ENCODE data around the gene FAM83B.
"Not testable (repeated sequence)": the region's sequence is repeated elsewhere in the genome, so short reads cannot be mapped to it uniquely, and the experiment has no call there.

Gene FAM83B

DNA sequence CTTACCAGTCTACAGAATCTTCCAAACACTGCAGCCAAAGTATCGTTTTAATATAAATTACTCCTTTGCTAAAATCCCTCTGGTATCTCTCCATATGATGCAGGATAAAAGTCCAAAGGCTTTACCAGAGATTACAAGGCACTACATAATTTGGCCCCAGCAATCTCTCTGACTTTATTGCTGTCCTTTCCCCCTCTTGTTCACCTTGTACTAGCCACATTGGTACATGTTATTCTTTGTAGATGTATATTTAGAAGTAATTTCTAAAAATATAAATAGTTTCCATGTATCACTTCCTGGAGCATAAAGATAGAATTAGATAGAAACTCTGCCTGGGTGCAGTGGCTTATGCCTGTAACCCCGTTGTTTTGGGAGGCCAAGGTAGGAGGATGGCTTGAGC, 28.7 kb upstream of the FAM83B start:
- Histone ChIP-seq H3K9me3 (ENCODE audit: control insufficient read depth, insufficient read depth, low read length) (no peaks in the 10 kb centered on the region), H3K4me3 (ENCODE audit: low read depth, low read length) (no peak overlapping the region), H3K9ac (ENCODE audit: low read depth, low read length) (no peak overlapping the region), H3K27me3 (ENCODE audit: control insufficient read depth, insufficient read depth, low read length) (no peaks in the 10 kb centered on the region), H3K36me3 (ENCODE audit: control insufficient read depth, insufficient read depth, low read length) (no peaks in the 10 kb centered on the region), H3K27ac (ENCODE audit: low read depth, low read length) (no peak overlapping the region), H3K4me1 (ENCODE audit: control insufficient read depth, insufficient read depth, low read length) (no peaks in the 10 kb centered on the region)

DNA sequence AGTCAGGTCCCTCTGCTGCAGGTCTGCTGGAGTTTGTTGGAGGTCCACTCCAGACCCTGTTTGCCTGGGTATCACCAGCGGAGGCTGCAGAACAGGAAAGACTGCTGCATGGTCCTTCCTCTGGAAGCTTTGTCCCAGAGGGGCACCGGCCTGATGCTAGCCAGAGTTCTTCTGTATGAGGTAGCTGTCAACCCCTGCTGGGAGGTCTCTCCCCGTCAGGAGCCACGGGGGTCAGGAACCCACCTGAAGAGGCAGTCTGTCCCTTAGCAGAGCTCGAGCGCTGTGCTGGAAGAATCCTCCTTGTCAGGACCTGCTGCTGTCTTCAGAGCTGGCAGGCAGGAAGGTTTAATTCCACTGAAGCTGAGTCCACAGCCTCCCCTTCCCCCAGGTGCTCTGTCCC, 22.3 kb upstream of the FAM83B start:
- H3K9ac ChIP-seq (ENCODE audit: low read depth, low read length); H3K9me3 ChIP-seq (ENCODE audit: control insufficient read depth, insufficient read depth, low read length); H3K27ac ChIP-seq (ENCODE audit: low read depth, low read length); H3K4me3 ChIP-seq (ENCODE audit: low read depth, low read length); H3K36me3 ChIP-seq (ENCODE audit: control insufficient read depth, insufficient read depth, low read length); H3K27me3 ChIP-seq (ENCODE audit: control insufficient read depth, insufficient read depth, low read length); H3K4me1 ChIP-seq (ENCODE audit: control insufficient read depth, insufficient read depth, low read length): not testable (repeated sequence)

- no peaks in the 10 kb centered on the region for H3K9me3 ChIP-seq (ENCODE audit: control insufficient read depth, insufficient read depth, low read length)
- H3K9ac ChIP-seq (ENCODE audit: low read depth, low read length) = no peak overlapping the region
- no peaks in the 10 kb centered on the region for H3K36me3 ChIP-seq (ENCODE audit: control insufficient read depth, insufficient read depth, low read length)
- no peak overlapping the region for H3K4me3 ChIP-seq (ENCODE audit: low read depth, low read length)
- no peaks in the 10 kb centered on the region for H3K4me1 ChIP-seq (ENCODE audit: control insufficient read depth, insufficient read depth, low read length)
- H3K27ac ChIP-seq (ENCODE audit: low read depth, low read length) = no peak overlapping the region
- H3K27me3 ChIP-seq (ENCODE audit: control insufficient read depth, insufficient read depth, low read length) = no peaks in the 10 kb centered on the region
Observed at GRCh38 chr6:54827010-54827409, 19.6 kb upstream of the FAM83B start.

DNA sequence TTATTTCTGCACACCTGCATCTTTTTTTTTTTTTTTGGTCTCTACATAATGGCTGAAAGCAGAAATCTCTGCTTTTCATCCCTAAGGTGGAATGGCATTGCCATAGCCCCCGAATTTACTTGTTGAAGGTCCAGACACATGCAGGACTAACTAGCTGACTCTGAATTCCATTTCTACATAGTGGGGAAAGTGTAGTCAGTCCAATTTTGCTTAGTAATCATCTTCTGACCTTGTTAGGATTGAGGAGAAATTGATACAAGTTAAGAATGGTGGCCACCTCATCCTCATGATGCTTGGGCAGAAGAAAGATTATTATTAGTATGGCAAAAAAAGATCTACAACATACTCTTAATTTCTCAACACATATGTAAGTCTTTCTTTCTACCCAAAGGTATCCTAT, 16.4 kb upstream of the FAM83B start:
- Histone ChIP-seq H3K4me3 (ENCODE audit: low read depth, low read length) (no peak overlapping the region), H3K36me3 (ENCODE audit: control insufficient read depth, insufficient read depth, low read length) (no peaks in the 10 kb centered on the region), H3K27me3 (ENCODE audit: control insufficient read depth, insufficient read depth, low read length) (no peaks in the 10 kb centered on the region), H3K4me1 (ENCODE audit: control insufficient read depth, insufficient read depth, low read length) (no peaks in the 10 kb centered on the region), H3K27ac (ENCODE audit: low read depth, low read length) (no peak overlapping the region), H3K9ac (ENCODE audit: low read depth, low read length) (no peak overlapping the region), H3K9me3 (ENCODE audit: control insufficient read depth, insufficient read depth, low read length) (no peaks in the 10 kb centered on the region)

GRCh38 chr6:54835176-54835575, 11.4 kb upstream of the FAM83B start:
- Histone ChIP-seq H3K4me3 (ENCODE audit: low read depth, low read length) (no peak overlapping the region), H3K9ac (ENCODE audit: low read depth, low read length) (no peak overlapping the region), H3K27ac (ENCODE audit: low read depth, low read length) (no peak overlapping the region), H3K27me3 (ENCODE audit: control insufficient read depth, insufficient read depth, low read length) (no peaks in the 10 kb centered on the region), H3K9me3 (ENCODE audit: control insufficient read depth, insufficient read depth, low read length) (no peaks in the 10 kb centered on the region), H3K36me3 (ENCODE audit: control insufficient read depth, insufficient read depth, low read length) (no peaks in the 10 kb centered on the region), H3K4me1 (ENCODE audit: control insufficient read depth, insufficient read depth, low read length) (no peaks in the 10 kb centered on the region)

DNA sequence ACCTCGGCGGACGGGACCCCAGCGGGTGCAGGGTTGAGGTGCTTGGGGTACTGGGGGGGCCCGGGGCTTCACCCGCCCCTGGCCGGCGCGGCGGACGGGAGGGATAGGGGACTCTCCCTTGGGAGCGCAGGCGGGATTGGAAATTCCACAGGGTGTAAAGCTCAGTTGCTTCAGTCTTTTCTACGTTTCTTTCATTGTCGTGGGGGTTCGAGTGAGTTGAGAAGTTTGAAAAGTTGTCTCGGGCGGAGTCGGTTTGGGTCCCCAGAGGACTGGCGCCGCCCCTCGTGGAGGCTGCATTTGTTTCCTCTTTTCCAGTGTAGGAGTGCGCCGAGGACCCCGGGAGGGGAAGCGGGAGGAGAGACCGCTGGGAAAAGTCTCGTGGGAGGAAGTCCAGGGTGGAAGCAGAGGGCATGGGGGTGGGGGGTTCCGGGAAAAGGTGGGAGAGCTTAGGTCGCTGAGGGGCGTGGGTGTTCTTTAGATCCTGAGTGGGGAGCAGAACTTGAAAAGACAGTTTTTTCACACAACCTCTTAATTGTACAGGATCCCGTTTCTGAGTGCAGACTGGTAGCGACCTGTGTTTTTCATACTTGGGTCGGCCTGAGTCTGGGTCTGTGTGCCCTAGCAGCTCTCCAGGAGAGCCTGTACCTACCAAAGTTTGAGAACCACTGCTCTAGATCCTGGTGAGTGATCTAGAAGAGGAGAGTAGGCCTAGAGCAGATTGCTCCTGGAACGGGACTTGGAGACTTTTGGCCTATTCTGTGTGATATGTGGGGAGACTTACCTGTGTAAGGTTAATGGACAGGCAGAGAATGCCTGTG, 495 bp downstream of the FAM83B start:
- H3K9me3 ChIP-seq (ENCODE audit: control insufficient read depth, insufficient read depth, low read length) = no peaks in the 10 kb centered on the region
- H3K27me3 ChIP-seq (ENCODE audit: control insufficient read depth, insufficient read depth, low read length) = peaks cover 19% of the 10 kb centered on the region
- peak overlapping the region; percentile 86 for H3K4me3 ChIP-seq (ENCODE audit: low read depth, low read length)
- H3K9ac ChIP-seq (ENCODE audit: low read depth, low read length) = peak overlapping the region; percentile 81
- H3K27ac ChIP-seq (ENCODE audit: low read depth, low read length) = no peak overlapping the region
- no peaks in the 10 kb centered on the region for H3K36me3 ChIP-seq (ENCODE audit: control insufficient read depth, insufficient read depth, low read length)
- peaks cover 11% of the 10 kb centered on the region for H3K4me1 ChIP-seq (ENCODE audit: control insufficient read depth, insufficient read depth, low read length)

DNA sequence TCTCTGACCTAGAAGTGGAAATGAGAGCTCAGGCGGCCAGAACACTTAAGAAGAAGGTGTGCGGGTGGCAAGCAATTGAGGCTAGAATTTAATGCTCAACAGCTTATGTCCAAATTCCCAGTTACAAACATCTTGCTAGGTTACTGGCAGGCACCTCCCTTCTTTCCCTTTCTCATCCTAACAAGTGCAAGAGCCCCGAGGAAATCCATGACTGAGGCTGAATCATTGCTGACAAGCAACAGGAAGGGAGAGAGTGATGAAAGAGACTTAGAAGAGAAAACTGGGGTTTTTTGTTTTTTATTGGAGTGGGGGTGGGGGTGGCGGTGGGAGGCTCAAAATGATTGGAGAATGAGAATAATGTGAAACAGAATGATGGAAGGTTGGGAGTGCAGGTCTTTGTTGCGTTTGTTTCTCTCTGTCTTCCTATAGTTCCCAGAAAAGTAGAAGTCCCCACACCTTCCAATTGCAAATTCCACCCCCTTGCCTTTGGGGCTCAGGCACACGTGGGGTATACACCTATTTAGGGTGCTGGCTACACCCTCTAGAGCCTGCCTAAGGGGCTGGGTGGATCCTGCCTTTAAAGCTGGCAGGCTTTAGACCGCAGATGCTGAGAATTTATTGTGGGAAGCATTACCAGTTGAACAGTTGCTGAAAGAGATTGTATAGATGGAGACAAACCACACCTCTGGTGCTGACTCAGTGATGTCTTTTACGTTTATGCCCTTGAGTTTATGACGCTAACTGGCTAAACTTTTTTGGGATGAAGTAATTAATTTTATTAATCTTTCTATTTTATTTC, 1.4 kb downstream of the FAM83B start:
- H3K4me3 ChIP-seq (ENCODE audit: low read depth, low read length) = peak overlapping the region; percentile 86
- peaks cover 19% of the 10 kb centered on the region for H3K27me3 ChIP-seq (ENCODE audit: control insufficient read depth, insufficient read depth, low read length)
- no peaks in the 10 kb centered on the region for H3K9me3 ChIP-seq (ENCODE audit: control insufficient read depth, insufficient read depth, low read length)
- H3K36me3 ChIP-seq (ENCODE audit: control insufficient read depth, insufficient read depth, low read length) = no peaks in the 10 kb centered on the region
- H3K27ac ChIP-seq (ENCODE audit: low read depth, low read length) = no peak overlapping the region
- no peak overlapping the region for H3K9ac ChIP-seq (ENCODE audit: low read depth, low read length)
- H3K4me1 ChIP-seq (ENCODE audit: control insufficient read depth, insufficient read depth, low read length) = peaks cover 11% of the 10 kb centered on the region

DNA sequence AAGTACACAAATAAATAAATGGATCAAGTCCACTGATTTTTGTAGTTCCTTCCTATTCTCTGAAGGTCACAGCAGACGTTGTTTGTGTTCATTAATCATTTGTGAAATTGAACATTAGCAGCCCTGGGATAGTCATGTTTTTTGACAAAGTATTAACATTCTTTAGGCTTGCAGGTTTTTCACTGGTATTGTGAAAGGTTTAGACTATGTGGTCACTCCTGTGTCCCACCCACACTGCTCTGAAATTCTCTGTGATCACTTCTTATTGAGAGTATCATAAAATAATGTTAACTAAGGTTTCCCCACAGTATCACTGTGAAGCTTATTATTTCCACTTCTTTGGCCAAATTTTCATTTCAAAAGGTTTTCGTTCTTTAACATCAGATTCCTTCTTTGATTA, 3.5 kb downstream of the FAM83B start:
- H3K4me3 ChIP-seq (ENCODE audit: low read depth, low read length) = no peak overlapping the region

GRCh38 chr6:54856129-54856528, 9.6 kb downstream of the FAM83B start:
- no peak overlapping the region for H3K27ac ChIP-seq (ENCODE audit: low read depth, low read length)
- no peak overlapping the region for H3K9ac ChIP-seq (ENCODE audit: low read depth, low read length)
- H3K36me3 ChIP-seq (ENCODE audit: control insufficient read depth, insufficient read depth, low read length) = no peaks in the 10 kb centered on the region
- no peaks in the 10 kb centered on the region for H3K9me3 ChIP-seq (ENCODE audit: control insufficient read depth, insufficient read depth, low read length)
- no peaks in the 10 kb centered on the region for H3K27me3 ChIP-seq (ENCODE audit: control insufficient read depth, insufficient read depth, low read length)
- no peak overlapping the region for H3K4me3 ChIP-seq (ENCODE audit: low read depth, low read length)
- peaks cover 21% of the 10 kb centered on the region for H3K4me1 ChIP-seq (ENCODE audit: control insufficient read depth, insufficient read depth, low read length)

More for the DNA sequence above, 3.5 kb downstream of the FAM83B start:
- H3K27ac ChIP-seq (ENCODE audit: low read depth, low read length) = no peak overlapping the region
- H3K36me3 ChIP-seq (ENCODE audit: control insufficient read depth, insufficient read depth, low read length) = no peaks in the 10 kb centered on the region
- peaks cover 11% of the 10 kb centered on the region for H3K4me1 ChIP-seq (ENCODE audit: control insufficient read depth, insufficient read depth, low read length)
- peaks cover 19% of the 10 kb centered on the region for H3K27me3 ChIP-seq (ENCODE audit: control insufficient read depth, insufficient read depth, low read length)
- no peak overlapping the region for H3K9ac ChIP-seq (ENCODE audit: low read depth, low read length)
- no peaks in the 10 kb centered on the region for H3K9me3 ChIP-seq (ENCODE audit: control insufficient read depth, insufficient read depth, low read length)

DNA sequence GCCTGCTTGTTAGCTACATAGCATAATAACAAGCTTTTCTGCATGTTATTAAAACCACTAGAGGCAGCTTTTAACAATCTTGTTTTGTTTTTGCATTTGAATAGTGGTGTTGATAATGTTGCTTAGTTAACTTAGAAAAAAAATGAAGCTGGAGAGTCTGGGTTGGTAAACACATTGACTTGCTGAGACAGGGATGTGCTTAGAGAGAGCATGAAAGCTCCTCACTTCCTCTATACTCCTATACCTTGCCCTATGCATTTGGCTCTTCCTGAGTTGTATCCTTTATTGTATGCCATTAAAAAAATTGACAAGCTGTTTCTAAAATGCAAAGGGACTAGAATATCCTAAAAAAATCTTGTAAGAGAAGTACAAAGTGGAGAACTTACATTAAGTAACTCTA, 13.6 kb downstream of the FAM83B start:
- no peaks in the 10 kb centered on the region for H3K36me3 ChIP-seq (ENCODE audit: control insufficient read depth, insufficient read depth, low read length)
- no peaks in the 10 kb centered on the region for H3K9me3 ChIP-seq (ENCODE audit: control insufficient read depth, insufficient read depth, low read length)
- H3K9ac ChIP-seq (ENCODE audit: low read depth, low read length) = no peak overlapping the region
- no peak overlapping the region for H3K27ac ChIP-seq (ENCODE audit: low read depth, low read length)
- H3K4me1 ChIP-seq (ENCODE audit: control insufficient read depth, insufficient read depth, low read length) = peaks cover 24% of the 10 kb centered on the region
- no peaks in the 10 kb centered on the region for H3K27me3 ChIP-seq (ENCODE audit: control insufficient read depth, insufficient read depth, low read length)
- H3K4me3 ChIP-seq (ENCODE audit: low read depth, low read length) = no peak overlapping the region

GRCh38 chr6:54860739-54861138, 14.2 kb downstream of the FAM83B start:
- no peak overlapping the region for H3K27ac ChIP-seq (ENCODE audit: low read depth, low read length)
- H3K9ac ChIP-seq (ENCODE audit: low read depth, low read length) = no peak overlapping the region
- no peak overlapping the region for H3K4me3 ChIP-seq (ENCODE audit: low read depth, low read length)
- no peaks in the 10 kb centered on the region for H3K9me3 ChIP-seq (ENCODE audit: control insufficient read depth, insufficient read depth, low read length)
- H3K4me1 ChIP-seq (ENCODE audit: control insufficient read depth, insufficient read depth, low read length) = peaks cover 26% of the 10 kb centered on the region
- no peaks in the 10 kb centered on the region for H3K36me3 ChIP-seq (ENCODE audit: control insufficient read depth, insufficient read depth, low read length)
- H3K27me3 ChIP-seq (ENCODE audit: control insufficient read depth, insufficient read depth, low read length) = no peaks in the 10 kb centered on the region
